GM19324 (cell line): ENCODE data around the gene MYOT.

ENCODE experiments used
- ATAC-seq: cut with Tn5 transposase; IDR thresholded peaks from one replicate; pipeline ENCODE4 v1.9.1; 2021; ENCODE audit warnings: mild to moderate bottlenecking, moderate library complexity; ENCODE audit not compliant: unreplicated experiment, low FRiP score

Gene MYOT

DNA sequence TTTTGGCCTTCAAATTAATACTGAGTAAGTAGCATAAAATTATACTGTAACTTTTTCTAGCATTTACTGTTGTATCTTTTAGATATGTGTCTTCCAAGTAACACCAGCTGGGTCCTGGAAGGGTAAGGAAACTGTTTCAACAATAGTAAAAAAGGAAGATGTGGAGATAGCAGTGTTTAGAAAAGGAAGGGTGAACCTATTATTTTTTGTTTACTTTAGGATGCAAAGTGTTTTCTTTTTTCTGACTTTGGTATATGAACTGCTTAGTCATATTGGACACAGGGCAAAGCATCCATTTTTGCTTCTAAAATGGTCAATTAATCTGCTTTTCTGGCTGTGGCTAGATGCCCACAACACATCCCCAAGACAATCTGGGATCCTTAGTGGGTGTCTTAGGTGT lies 26.9 kb downstream of the MYOT start:
- ATAC-seq: no peak

DNA sequence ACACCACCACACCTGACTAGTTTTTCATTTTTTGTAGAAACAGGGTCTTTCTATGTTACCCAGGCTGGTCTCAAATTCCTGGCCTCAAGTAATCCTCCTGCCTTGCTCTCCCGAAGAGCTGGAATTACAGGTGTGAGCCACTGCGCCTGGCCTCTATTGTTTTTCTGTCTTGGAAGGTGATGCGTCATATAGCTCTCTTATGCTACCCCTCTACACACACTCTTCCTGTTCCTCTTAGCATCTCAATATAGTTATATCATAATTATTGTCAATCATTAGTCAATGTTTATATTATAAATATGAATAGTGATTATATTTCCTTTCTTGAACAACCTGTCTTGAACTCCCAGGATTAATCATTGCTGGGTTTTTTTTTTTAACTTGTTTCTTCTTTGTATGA lies 28.9 kb downstream of the MYOT start:
- no peak for ATAC-seq

DNA sequence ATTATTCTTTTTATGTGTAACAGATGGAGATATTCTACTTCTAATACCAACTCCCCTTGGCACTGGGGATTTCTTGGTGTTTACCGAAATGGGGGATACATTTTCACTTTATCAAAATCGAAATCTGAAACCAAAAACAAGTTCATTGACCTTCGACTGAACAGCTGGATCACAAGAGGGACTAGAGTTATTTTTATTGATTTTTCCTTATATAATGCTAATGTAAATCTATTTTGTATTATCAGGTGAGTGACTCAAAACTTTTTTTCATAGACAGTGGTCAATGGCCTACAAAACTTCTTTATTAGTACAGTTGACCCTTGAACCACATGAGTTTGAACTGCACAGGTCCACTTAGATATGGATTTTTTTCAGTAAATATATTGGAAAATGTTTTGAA lies 31.8 kb downstream of the MYOT start:
- no peak for ATAC-seq

DNA sequence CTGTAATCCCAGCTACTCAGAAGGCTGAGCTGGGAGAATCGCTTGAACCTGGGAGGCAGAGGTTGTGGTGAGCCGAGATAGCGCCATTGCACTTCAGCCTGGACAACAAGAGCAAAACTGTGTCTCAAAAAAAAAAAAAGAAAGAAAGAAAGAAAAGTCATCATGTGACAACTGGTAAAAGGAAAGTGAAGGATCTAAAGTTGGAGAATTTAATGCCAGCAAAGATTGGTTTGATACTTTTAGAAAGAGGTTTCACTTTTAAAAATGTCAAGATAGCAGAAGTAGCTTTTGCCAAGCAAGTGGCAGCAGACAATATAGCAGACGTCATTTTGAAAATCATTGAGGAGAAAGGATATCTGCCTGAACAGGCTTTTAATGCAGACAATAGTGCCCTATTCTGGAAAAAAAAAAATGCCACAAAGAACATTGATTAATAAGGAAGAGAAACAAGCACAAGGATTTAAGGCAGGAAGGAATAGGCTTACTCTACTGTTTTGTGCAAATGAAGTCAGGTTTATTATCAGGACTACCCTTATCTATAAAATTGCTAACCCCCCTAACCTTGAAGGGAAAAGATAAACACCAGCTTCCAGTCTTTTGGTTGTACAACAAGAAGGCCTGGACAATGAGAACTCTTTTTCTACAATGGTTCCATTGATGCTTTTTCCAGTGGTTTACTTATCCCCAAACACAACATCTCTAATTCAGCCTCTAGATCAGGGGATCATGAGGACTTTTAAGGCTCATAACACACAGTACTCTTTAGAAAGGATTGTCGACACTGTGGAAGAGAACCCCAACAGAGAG lies 33.6 kb downstream of the MYOT start:
- no peak for ATAC-seq

DNA sequence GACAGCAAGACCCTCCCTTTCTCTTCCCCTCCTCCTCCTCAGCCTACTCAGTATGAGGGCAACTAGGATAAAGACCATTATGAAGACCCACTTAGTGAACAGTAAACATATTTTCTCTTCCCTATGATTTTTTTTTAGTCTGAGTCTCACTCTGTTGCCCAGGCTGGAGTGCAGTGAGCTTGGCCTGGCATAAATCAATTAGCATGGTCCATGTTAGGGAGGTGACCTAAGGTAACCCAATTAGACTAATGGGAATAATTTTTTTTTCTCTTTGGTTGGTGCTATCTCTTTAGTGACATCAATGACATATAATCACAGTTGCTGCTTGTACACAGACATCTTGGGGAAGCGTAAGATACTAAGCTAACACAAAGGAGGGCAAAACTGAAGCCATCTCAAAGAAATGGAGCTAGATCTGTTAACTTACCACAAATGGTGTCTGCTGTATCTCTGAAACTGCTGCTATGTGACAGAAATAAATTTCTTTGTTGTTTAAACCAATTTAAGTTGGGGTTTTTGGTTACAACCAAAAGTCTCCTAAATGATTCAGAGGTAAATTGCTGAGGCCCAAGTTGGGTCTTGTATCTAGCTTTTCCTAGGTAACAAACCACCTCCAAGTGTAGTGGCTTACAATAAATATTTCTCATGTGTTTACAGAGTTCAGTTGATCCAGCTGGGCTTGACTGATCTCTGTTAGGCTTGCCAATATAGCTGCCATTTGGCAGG lies 34.9 kb downstream of the MYOT start:
- ATAC-seq: no peak

DNA sequence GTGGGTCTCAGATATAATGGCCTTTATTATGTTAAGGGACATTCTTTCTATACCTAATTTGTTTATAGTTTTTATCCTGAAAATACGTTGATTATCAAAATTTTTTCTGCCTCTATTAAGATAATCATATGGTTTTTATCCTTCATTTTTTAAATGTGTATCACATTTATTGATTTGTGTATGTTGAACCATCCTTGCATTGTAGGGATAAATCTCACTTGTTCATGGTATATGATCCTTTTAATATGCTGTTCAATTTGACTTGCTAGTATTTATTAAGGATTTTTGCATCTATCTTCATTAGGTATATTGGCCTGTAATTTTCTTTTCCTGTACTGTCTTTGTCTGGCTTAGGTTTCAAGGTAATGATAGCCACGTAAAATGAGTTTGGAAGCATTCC lies 47.1 kb downstream of the MYOT start:
- no peak for ATAC-seq

DNA sequence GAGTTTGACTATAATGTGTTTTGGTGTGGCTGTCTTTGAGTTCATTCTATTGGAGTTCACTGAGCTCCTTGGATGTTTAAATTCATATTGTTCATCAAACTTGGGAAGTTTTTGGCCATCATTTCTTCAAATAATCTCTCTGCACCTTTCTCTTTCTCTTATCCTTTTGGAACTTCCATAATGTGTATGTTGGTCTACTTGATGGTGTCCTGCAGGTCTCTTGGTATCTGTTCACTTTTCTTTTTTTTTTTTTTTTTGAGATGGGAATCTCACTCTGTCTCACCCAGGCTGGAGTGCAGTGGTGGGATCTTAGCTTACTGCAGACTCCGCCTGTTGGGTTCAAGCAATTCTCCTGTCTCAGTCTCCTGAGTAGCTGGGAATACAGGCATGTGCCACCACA lies 49.3 kb downstream of the MYOT start:
- ATAC-seq: no peak

DNA sequence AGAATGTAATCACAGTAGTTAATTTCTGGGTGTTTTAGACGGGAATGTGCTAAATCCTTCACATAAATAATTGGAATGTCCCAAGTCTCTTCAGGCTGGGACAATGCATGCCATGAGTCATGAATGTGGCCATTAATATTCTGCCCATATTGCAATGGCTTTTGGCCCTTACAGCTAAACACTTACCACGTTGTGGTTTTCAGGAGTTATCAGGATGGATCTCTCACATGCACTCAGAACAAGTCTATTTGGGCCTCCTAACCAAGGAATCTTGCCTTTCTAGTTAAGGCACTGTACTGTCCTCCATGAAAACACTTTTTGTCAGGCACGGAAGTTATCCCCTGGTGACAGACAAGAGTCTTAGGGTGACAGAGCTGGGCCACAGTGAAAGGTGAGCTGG lies 54.3 kb downstream of the MYOT start:
- ATAC-seq: no peak

DNA sequence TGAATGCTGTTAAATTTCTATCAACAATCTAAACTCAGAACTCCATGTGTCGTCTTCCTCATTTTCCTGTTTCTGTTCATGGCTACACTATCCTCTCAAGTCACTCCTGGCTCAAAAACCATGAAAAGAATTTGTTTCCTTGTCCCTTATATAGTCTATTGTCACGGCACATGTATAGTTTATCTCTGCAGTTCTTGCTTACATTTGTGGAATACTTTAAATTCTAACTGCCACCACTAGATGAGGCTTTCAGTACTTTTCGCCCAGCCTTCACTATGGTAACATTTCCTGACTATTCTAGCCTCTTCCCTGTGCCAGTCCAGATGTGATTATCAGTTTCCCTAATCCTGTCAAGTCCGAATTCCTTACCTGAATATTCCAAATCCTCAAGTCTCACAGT lies 56.2 kb downstream of the MYOT start:
- no peak for ATAC-seq

DNA sequence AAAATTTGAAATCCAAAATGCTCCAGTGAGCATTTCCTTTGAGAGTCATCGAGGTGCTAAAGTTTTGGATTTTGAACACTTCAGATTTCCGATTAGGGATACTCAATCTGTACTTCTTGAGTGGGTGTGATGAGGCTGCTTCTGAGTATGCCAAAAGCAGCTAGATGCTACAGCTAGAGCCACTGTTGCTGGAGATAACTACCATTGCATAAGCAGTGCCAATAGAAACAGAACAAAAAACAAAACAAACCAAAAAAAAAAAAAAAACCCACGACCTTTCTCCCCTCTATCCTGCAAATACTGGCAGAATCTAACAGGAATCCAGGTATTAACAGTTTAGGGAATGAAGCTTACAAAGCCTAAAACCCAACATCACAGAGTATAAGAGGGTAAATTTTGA lies 65.1 kb downstream of the MYOT start:
- ATAC-seq: no peak

DNA sequence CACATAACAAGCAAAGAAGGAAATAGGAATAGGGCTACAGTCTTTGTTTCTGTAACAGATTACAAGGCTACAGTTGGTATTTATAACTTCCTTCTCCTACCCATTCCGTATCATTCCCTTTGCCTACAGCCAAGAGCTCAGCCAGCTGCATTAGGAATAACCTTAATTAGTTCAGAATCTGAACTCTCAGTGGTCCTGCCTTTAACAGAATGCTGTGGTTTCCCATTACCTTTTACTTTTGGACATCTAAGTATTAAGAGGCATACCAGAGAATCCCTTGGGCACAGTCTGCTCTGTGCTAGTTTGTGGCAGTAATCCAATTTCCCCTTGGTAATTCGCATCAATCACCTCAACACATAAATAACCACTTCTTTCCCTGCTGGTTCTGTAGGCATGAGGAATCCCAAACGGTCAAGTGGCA lies 65.8 kb downstream of the MYOT start:
- no peak for ATAC-seq

DNA sequence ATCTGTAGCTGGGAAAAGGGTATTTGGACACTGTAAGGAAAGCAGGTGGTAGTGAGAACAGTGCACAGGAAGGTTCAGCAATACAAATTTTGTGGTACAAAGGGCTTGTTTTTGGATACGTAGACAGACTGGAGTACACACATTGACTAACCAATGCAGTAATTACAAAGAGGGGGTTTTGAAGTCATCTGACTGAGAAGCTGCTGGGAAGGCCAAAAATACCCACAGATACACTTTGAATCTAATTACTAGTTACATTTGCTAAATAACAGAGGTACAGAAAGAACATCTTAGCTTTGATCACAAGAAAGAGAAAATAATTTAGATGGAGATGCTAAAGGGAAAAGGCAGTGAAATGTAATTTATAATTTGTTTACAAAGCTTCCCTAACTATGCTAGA lies 67.5 kb downstream of the MYOT start:
- ATAC-seq: no peak

DNA sequence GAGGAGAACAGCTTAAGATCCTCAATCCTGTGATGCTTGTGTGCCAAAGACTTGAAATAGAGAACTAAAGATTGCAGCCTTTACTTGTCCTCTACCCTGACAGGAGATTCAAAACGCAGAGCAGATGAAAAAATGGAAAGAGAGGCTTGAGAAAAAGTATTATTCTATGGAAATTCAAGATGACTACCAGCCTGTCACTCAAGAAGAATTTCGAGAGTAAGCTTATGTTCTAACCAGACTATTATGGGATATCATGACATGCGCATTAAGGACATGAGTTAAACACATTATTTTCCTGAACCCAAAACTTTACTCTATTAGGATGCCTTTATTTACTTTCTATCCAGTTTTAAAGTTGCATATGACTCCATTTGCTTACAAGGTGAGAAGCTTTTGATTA lies 68.0 kb downstream of the MYOT start:
- ATAC-seq: no peak
